Measurements from ENCODE around the gene PPP1R2.
"Not testable (repeated sequence)": the region's sequence is repeated elsewhere in the genome, so short reads cannot be mapped to it uniquely, and the experiment has no call there.

Gene PPP1R2

DNA sequence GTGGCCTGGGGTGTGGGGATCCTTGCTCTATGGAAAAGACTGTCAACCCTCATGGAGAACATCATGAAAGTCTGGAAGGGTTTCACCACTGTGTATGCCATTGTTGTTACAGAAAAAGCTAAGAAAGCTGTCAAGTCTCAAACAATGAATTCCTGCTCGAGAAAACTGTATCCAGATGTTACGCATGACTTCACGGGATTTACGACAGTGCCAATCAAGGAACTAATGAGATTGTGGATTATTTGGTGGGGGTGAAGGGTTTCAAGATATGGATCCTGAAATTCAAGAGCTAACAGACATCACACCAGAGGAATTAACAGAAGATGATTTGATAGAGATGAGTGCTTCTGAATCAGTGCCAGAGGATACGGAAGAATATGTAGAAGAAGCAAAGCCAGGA, 7.8 kb downstream of the PPP1R2 start:
- DNase-seq = no peak

- no peak for DNase-seq
Measured at GRCh38 chr3:195532834-195533233, 10.3 kb downstream of the PPP1R2 start.

- no peak for DNase-seq
Measured at GRCh38 chr3:195532345-195532744, 10.8 kb downstream of the PPP1R2 start.

DNA sequence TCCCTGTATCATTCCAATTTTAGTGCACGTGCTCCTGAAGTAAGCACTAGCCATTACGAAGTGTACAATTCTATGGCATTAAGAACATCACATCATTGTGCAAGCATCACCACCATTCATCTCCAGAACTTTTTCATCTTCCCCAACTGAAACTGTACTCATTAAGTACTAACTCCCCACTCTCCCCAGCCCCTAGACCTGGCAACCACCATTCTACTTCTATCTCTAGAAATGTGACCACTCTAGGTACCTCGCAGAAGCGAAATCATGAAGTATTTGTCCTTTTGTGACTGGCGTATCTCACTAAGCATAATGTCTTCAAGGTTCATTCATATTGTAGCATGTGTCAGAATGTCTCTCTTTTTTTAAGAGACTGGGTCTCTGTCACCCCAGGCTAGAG, 11.4 kb downstream of the PPP1R2 start:
- DNase-seq = no peak

DNA sequence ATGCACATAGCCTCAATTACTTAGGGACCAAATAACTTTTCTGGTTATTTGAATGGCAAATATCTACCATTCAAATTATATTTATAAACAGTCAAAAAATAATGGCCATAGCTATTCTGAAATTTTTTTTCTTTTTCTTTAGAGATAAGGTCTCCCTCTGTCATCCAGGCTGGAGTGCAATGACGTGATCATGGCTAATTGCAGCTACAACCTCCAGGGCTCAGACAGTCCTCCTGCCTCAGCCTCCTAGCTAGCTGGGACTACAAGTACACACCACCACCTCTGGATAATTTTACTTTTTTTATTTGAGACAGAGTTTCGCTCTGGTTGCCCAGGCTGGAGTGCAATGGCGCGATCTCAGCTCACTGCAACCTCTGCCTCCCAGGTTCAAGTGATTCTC, 16.6 kb downstream of the PPP1R2 start:
- no peak for DNase-seq

DNA sequence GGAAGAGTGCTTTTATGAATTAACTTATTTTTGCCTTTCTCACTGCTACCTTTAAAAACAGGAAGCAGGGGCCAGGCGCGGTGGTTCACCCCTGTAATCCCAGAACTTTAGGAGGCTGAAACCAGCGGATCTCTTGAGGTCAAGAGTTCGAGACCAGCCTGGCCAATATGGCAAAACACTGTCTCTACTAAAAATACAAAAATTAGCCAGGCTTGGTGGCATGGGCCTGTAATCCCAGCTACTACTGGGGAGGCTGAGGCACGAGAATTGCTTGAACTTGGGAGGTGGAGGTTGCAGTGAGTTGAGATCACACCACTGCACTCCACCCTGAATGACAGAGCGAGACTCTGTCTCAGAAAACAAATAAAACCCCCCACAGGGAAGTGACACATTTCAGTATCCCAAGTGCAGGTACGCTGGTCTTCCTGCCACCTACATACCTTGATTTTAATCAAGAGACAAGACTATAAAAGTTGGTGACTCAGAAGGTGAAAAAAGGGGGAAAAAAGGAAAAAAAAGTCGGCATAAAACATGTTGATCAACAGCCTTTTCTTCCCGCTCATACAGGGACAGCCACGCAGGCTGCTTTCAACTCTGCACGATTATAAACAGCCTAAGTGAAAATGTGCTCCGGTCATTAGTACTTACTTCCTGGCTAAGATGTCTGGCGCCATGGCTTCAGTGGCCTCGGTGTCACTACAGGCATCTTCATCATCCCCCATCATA, 18.8 kb downstream of the PPP1R2 start:
- DNase-seq = no peak

- no peak for DNase-seq
Measured at GRCh38 chr3:195522254-195523023, 20.7 kb downstream of the PPP1R2 start.

- DNase-seq = no peak
Measured at GRCh38 chr3:195517030-195517429, 26.1 kb downstream of the PPP1R2 start.

GRCh38 chr3:195514610-195515235, 28.4 kb downstream of the PPP1R2 start:
- DNase-seq = not testable (repeated sequence)

GRCh38 chr3:195512798-195513345, 30.3 kb downstream of the PPP1R2 start:
- no peak for DNase-seq

DNA sequence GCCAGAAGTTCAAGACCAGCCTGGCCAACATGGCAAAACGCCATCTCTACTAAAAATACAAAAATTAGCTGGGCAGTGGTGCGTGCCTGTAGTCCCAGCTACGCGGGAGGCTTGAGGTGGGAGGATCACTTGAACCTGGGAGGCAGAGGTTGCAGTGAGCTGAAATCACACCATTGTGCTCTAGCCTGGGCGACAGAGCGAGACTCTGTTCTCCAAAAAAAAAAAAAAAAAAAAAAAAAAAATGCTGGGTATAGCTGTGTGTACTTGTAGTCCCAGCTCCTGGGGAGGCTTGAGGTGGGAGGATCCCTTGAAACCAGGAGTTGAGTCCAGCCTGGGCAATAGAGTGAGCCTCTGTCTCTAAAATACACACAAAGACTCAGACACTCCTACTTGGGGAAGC, 32.0 kb downstream of the PPP1R2 start:
- DNase-seq = no peak

DNA sequence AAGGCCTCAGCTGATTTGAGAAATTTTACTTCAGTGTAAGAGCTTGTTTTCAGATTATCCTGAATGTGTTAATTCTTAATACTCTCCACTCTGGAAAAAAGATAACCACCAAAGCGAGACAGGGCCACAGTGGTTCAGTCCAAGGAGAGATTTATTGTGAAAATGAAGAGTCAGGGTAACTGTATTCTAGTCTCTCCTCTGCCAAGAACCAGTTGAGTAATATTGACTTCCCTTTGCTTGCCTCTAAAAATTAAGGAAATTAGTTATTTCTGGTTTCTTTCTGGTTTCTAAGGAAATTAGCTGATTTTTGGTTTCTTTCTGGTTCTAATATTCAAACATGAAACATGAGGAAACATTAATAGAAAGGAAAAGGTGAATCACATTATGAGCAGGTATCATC, 34.9 kb downstream of the PPP1R2 start:
- DNase-seq = no peak

DNA sequence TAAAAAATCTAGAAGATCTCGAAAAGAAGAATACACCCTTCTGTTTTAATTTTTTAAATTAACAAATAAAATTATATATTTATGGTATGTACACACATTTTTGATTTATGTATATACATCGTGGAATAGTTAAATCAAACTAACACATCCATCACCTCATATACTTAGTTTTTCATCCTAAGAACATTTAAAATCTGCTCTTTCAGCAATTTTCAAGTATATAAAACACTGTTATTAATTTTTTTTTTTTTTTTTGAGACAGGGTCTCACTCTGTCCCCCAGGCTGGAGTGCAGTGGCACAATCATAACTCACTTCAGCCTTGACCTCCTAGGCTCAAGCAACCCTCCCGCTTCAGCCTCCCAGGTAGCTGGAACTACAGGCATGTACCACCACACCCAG, 67.5 kb downstream of the PPP1R2 start:
- no peak for DNase-seq

DNA sequence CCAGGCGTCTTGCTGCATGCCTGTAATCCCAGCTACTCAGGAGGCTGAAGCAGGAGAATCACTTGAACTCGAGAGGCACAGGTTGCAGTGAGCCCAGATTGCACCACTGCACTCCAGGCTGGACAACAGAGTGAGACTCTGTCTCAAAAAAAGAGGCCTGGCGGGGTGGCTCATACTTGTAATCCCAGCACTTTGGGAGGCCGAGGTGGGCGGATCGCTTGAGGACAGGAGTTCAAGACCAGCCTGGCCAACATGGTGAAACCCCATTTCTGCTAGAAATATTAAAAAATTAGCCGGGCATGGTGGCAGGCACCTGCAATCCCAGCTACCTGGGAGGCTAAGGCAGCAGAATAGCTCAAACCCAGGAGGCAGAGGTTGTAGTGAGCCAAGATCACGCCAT, 68.0 kb downstream of the PPP1R2 start:
- DNase-seq = not testable (repeated sequence)

GRCh38 chr3:195468841-195469240, 74.3 kb downstream of the PPP1R2 start:
- no peak for DNase-seq

GRCh38 chr3:195468391-195468776, 74.7 kb downstream of the PPP1R2 start:
- DNase-seq = no peak

DNA sequence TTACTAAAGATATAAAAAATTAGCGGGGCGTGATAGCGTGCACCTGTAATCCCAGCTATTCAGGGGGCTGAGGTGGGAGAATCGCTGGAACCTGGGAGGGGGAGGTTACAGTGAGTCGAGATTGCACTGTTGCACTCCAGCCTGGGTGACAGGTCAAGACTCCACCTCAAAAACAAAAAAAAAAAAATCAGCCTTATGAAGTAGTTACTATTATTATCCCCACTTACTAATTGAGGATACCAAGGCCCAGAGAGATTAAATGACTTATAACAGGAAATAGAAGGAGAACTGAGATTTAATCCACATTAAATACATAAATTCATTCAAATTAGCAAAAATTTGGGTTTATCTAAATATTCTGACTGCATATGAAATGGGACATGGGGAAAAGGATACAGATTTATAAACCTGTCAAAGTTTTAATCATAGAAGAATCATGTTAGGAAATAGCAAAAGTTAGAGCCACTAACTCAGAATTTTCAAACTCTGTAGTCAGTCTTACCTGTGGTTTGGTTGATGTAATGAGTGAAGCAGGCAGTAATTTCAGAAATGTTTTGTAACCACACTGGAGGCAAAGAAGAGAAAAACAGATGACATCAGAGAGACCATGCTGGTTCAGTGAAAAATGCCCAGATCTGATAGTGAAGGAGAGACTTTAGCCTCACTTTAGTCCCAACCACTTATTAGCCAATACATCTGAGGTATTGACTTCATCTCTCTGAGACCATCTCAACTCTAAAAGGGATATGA, 75.3 kb downstream of the PPP1R2 start:
- DNase-seq = no peak

DNA sequence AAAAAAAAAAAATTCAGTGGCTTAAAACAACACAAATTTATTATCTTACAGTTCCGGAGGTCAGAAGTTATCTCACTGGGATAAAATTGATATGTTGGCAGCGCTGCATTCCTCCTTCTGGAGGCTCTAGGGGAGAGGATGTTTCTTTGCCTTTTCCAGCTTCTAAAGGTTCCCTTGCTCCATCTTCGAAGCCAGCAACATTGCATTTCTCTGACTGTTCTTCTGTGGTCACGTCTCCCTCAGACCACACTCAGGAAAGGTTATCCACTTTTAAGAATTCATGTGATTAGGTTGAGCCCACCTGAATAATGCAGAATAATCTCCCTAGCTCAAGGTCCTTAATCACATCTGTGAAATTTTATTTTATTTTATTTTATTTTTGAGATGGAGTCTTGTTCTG, 76.9 kb downstream of the PPP1R2 start:
- no peak for DNase-seq
